ENCODE results near the gene STK24.

Gene STK24

DNA sequence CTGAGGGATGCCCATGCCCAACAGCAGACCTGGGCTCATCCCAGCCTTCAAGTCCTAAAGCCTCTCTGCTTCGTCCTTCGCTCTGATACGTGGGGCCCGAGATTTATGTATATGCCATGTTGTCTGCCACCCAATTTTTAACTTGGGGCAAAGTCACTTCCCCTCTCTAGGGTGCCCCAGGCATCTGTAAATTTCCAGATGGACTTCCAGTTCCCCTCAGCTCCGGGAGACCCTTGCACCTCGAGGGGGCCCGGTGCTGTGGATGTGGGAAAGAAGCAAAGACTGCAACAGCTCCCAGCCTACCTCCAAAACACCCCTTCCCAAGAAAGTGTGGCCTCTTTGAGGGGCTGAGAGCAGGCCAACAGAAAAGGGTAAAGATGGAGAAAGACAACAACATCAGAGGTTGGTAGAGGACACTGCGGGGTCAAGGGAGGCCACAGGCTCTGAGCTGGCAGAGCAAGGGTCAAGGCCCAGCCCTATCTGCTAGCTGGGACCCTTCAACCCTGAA, 97.4 kb downstream of the STK24 start:
- Mint-ChIP-seq H3K4me3 (no peak overlapping the region), H3K36me3 (ENCODE audit: low read depth) (peaks cover 5% of the 10 kb centered on the region), H3K9me3 (no peaks in the 10 kb centered on the region), H3K27ac (peak overlapping the region in 2 of 3 experiments; percentile 72 to 92), H3K4me1 (peaks cover 76% of the 10 kb centered on the region), H3K27me3 (ENCODE audit: low read depth) (no peaks in the 10 kb centered on the region)
- TF ChIP-seq, protein P1, sequence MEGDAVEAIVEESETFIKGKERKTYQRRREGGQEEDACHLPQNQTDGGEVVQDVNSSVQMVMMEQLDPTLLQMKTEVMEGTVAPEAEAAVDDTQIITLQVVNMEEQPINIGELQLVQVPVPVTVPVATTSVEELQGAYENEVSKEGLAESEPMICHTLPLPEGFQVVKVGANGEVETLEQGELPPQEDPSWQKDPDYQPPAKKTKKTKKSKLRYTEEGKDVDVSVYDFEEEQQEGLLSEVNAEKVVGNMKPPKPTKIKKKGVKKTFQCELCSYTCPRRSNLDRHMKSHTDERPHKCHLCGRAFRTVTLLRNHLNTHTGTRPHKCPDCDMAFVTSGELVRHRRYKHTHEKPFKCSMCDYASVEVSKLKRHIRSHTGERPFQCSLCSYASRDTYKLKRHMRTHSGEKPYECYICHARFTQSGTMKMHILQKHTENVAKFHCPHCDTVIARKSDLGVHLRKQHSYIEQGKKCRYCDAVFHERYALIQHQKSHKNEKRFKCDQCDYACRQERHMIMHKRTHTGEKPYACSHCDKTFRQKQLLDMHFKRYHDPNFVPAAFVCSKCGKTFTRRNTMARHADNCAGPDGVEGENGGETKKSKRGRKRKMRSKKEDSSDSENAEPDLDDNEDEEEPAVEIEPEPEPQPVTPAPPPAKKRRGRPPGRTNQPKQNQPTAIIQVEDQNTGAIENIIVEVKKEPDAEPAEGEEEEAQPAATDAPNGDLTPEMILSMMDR (IDR thresholded peaks at IDR 0.05; ENCODE audit: unreplicated experiment in 3 of 3): no peak

DNA sequence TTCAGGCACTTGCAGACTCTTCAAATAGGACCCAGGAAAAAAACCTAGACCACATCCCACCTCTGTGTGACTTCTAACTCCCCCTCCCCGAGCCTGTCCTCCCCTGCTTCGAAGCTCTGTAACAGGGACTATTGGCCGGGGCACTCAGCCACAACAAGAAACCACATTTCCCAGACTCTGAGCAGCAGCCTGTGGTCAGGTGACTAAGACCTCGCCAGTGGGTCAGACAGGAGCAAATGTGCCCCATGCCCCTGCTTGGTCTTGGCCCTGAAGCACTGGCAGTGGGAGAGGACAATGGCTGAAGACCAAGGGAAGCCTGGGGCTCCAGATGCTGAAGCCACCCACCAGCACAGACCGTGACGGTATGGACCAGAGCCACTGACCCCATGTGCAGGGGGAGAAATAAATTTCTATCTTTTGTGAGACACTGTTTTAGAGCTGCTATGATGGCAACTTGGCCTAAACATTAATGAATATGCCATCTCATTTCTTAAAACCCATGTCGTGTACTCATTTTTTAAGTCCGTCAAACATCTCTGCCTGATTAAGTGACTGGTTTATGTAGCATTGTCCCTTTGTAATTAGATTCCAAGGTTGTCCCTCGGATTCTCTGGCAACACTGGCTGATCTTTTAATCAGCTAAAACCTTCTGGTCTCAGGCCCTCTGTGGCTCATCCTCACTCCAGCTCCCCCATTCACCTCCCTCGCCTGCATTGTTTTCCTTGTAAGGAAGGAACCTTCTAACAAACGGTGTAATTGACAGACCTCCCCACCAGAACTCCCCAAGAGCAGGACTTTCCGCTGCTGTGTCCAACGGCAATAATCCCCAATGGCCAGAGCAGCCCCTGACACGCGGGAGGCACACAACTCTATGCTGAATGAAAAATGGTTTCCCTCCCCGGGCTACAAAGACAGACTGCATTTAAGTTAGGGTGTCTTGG, 98.4 kb downstream of the STK24 start:
- Mint-ChIP-seq H3K9me3 (no peaks in the 10 kb centered on the region), H3K4me3 (peak overlapping the region; percentile 33 to 55 (median 33)), H3K27ac (peak overlapping the region; percentile 72 to 92 (median 77)), H3K27me3 (ENCODE audit: low read depth) (no peaks in the 10 kb centered on the region), H3K36me3 (ENCODE audit: low read depth) (peaks cover 14% of the 10 kb centered on the region), H3K4me1 (peaks cover 73% of the 10 kb centered on the region)
- TF ChIP-seq, protein P1 (IDR thresholded peaks at IDR 0.05; ENCODE audit: unreplicated experiment in 3 of 3): no peak

DNA sequence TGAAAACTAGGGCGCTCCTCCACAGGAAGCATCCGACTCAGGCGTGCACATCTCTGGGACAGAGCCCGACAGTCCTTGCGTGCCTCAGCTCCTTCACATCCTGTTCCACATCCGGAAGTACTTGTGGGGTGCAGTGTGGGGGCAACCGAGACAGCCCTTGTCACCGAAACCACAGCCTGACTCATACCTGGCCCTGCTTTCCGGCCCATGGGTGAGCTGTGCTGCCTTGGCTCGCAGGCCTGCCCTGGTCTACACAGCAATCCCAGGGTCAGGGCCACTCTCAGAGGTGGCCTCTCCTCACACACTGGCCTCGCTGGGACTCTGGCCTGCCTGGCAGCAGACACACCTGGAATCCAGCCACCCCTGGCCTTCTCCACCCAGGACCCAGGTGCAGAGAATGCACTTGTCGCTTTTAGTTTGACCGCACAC, 100.4 kb downstream of the STK24 start:
- Mint-ChIP-seq H3K4me1 (peaks cover 57% of the 10 kb centered on the region), H3K4me3 (peak overlapping the region in 1 of 3 experiments; percentile 12), H3K27me3 (ENCODE audit: low read depth) (no peaks in the 10 kb centered on the region), H3K27ac (peak overlapping the region; percentile 62 to 87 (median 74)), H3K9me3 (no peaks in the 10 kb centered on the region), H3K36me3 (ENCODE audit: low read depth) (peaks cover 32% of the 10 kb centered on the region)
- TF ChIP-seq, protein P1 (IDR thresholded peaks at IDR 0.05; ENCODE audit: unreplicated experiment in 3 of 3): no peak

DNA sequence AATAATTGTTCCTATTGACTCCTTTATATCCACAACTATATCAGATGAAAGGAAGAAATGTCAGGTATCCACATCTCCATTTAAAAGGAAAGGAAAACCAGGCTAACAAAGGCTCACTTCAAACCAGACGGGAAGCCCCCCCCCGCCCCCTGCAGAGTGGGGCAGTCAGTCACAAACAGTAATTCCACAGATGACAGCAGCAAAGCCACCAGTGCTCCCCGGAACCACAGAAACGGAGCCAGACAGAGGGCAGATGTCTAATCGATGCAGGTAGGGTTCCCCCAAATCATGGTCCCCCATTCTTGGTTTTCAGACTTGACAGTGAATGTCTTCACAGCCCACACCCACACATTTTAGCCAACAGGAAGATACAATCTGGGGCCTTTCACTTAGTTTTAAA, 100.8 kb downstream of the STK24 start:
- Mint-ChIP-seq H3K36me3 (ENCODE audit: low read depth) (peaks cover 37% of the 10 kb centered on the region), H3K27ac (peak overlapping the region; percentile 62 to 87 (median 71)), H3K4me3 (peak overlapping the region in 1 of 3 experiments; percentile 12), H3K4me1 (peaks cover 53% of the 10 kb centered on the region), H3K9me3 (no peaks in the 10 kb centered on the region), H3K27me3 (ENCODE audit: low read depth) (no peaks in the 10 kb centered on the region)
- TF ChIP-seq, protein P1 (IDR thresholded peaks at IDR 0.05; ENCODE audit: unreplicated experiment in 3 of 3): no peak

DNA sequence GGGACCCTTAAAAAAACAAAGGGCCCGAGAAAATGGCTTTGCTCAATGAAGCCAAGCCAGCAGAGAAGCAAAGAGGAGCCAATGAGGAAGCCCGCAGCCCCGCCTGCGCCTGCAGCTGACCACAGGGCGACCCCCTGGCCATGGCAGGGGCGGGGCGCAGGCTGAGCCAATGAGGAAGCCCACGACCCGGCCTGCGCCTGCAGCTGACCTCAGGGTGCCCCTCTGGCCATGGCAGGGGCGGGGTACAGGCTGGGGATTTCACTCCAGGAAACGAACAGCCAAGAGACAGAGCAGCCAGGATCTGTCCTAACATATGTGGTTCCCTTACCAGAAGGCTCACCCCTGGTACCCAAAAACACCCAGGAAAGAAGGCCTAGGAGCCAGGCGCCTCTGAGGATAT, 101.4 kb downstream of the STK24 start:
- H3K9me3 Mint-ChIP-seq: no peaks in the 10 kb centered on the region
- TF ChIP-seq, protein P1 (IDR thresholded peaks at IDR 0.05; ENCODE audit: unreplicated experiment in 3 of 3): no peak
- peaks cover 41% of the 10 kb centered on the region for H3K36me3 Mint-ChIP-seq (ENCODE audit: low read depth)
- no peaks in the 10 kb centered on the region for H3K27me3 Mint-ChIP-seq (ENCODE audit: low read depth)
- peaks cover 48% of the 10 kb centered on the region for H3K4me1 Mint-ChIP-seq
- H3K27ac Mint-ChIP-seq: no peak overlapping the region
- no peak overlapping the region for H3K4me3 Mint-ChIP-seq
